HepG2 (cell line): ENCODE measurements around the gene LRSAM1. TPM values are rescaled to one million over a fixed set of nuclear protein-coding genes. Genes with fewer than 3 reads are reported as not detected.

ENCODE experiments used
- CBFB ChIP-seq: sonication (generic); formaldehyde crosslinking; IDR thresholded peaks from 2 replicates; pipeline ENCODE4 v1.4.0; 2020; ENCODE audit warnings: missing genetic modification reagents
- FOXA1 ChIP-seq, 2 experiments: fragments of 450-650 bp in 1 of 2; sonication (generic) in 1 of 2; formaldehyde crosslinking in 1 of 2; IDR thresholded peaks; 2 replicates each; pipeline versions ENCODE4 v1.4.0 to v1.6.1; 2016 to 2020; ENCODE audit warnings: missing genetic modification reagents in 1 of 2
- FOXK1 ChIP-seq: sonication (generic); formaldehyde crosslinking; IDR thresholded peaks from 2 replicates; pipeline ENCODE4 v1.4.0; 2020; ENCODE audit warnings: low read depth, missing genetic modification reagents, borderline replicate concordance
- MAX ChIP-seq: IDR thresholded peaks from 2 replicates; pipeline ENCODE4 v1.6.1; 2012; ENCODE audit warnings: inconsistent platforms
- NFE2L1 ChIP-seq: sonication (generic); formaldehyde crosslinking; IDR thresholded peaks from 2 replicates; pipeline ENCODE4 v1.4.0; 2020; ENCODE audit warnings: missing genetic modification reagents, mild to moderate bottlenecking, borderline replicate concordance
- NFIC ChIP-seq: IDR thresholded peaks from 2 replicates; pipeline ENCODE4 v1.6.1; 2012; ENCODE audit warnings: mild to moderate bottlenecking, low read length, inconsistent platforms
- NR2F6 ChIP-seq, 2 experiments: IDR thresholded peaks; 2 replicates each; pipeline ENCODE4 v1.6.1; 2016; ENCODE audit warnings: antibody characterized with exemption in 1 of 2, mild to moderate bottlenecking in 1 of 2
- PBX2 ChIP-seq: IDR thresholded peaks from 2 replicates; pipeline ENCODE4 v1.6.1; 2016; ENCODE audit warnings: control low read depth
- PCBP2 ChIP-seq: fragments of 200-400 bp; formaldehyde crosslinking; optimal IDR thresholded peaks from 2 replicates; pipeline ENCODE3; 2018; ENCODE audit warnings: low read length, low read depth; ENCODE audit not compliant: poor library complexity, severe bottlenecking
- PHF21A ChIP-seq: sonication (generic); formaldehyde crosslinking; IDR thresholded peaks from 2 replicates; pipeline ENCODE4 v1.5.0; 2020; ENCODE audit warnings: mild to moderate bottlenecking, missing genetic modification reagents
- THRA ChIP-seq: sonication (generic); formaldehyde crosslinking; IDR thresholded peaks from 2 replicates; pipeline ENCODE4 v1.4.0; 2020; ENCODE audit warnings: missing genetic modification reagents, borderline replicate concordance
- ZBTB7A ChIP-seq: sonication (generic); formaldehyde crosslinking; IDR thresholded peaks from 2 replicates; pipeline ENCODE4 v1.8.0; 2022; ENCODE audit warnings: mild to moderate bottlenecking, missing genetic modification reagents
- ZFYVE20 ChIP-seq: sonication (generic); formaldehyde crosslinking; IDR thresholded peaks from 2 replicates; pipeline ENCODE4 v1.8.0; 2023; ENCODE audit warnings: low read depth, mild to moderate bottlenecking, moderate library complexity, missing genetic modification reagents, borderline replicate concordance
- ZNF263 ChIP-seq: sonication (generic); formaldehyde crosslinking; IDR thresholded peaks from 2 replicates; pipeline ENCODE4 v1.4.0; 2020; ENCODE audit warnings: missing genetic modification reagents
- ZNF335 ChIP-seq: sonication (generic); formaldehyde crosslinking; IDR thresholded peaks from 2 replicates; pipeline ENCODE4 v1.4.0; 2020; ENCODE audit warnings: missing genetic modification reagents
- ZNF747 ChIP-seq: sonication (generic); formaldehyde crosslinking; IDR thresholded peaks from 2 replicates; pipeline ENCODE4 v1.8.1; 2023; ENCODE audit warnings: missing genetic modification reagents, mild to moderate bottlenecking, borderline replicate concordance
- ZNF768 ChIP-seq: sonication (generic); formaldehyde crosslinking; IDR thresholded peaks from 2 replicates; pipeline ENCODE4 v1.4.0; 2020; ENCODE audit warnings: missing genetic modification reagents
- polyA plus RNA-seq, 8 experiments: library from polyadenylated mRNA; depleted of rRNA in 3 of 8; stranded (reverse) in 7 of 8; unstranded in 1 of 8; fragments of >200 nt; fragmentation: Illumina TruSeq in 4 of 8; extraction: Trizol in 4 of 8; gene quantifications; 2 replicates each; pipeline versions ENCODE4 v1.2.1 to v1.2.3, GENCODE V29; 2011 to 2016; ENCODE audit warnings: low read depth in 4 of 8, missing spikeins in 1 of 8, mixed read lengths in 1 of 8; ENCODE audit not compliant: insufficient read depth in 1 of 8
- total RNA-seq, 5 experiments: library from RNA; depleted of rRNA; stranded (reverse); fragments of >200 nt; fragmentation: Illumina TruSeq; extraction: Trizol; gene quantifications; 2 replicates each; pipeline ENCODE4 v1.2.3, GENCODE V29; 2016; ENCODE audit warnings: low read depth in 1 of 5
- TF ChIP-seq, protein P1 (sequence below): sonication (generic); formaldehyde crosslinking; IDR thresholded peaks from 2 replicates; pipeline ENCODE4 v1.5.1; 2020; ENCODE audit warnings: mild to moderate bottlenecking, missing genetic modification reagents, moderate library complexity
- TF ChIP-seq, protein P2 (sequence below): sonication (generic); formaldehyde crosslinking; IDR thresholded peaks from 2 replicates; pipeline ENCODE4 v1.4.0; 2020; ENCODE audit warnings: low read depth, mild to moderate bottlenecking, missing genetic modification reagents

Gene LRSAM1
- total and polyA plus RNA-seq, 2 of the 13 experiments (the other 11 are each of a cell fraction or from before 2014, with no cell fraction given) = 8.7 to 10.2 TPM

GRCh38 chr9:127546125-127546832, 95.0 kb downstream of the LRSAM1 start (continued):
- TF ChIP-seq PBX2 (CRISPR knock-in tag) (no peak), THRA (peak; percentile 16; the same call in 1 of the 2 replicates), PHF21A (CRISPR knock-in tag) (peak; percentile 18; the same call in 1 of the 2 replicates), NR2F6 (IDR thresholded peaks at IDR 0.05) (no peak; the same call in 1 of the 2 replicates), NR2F6 (CRISPR knock-in tag; IDR thresholded peaks at IDR 0.05) (no peak), ZNF263 (CRISPR knock-in tag) (peak; percentile 69), MAX (peak; percentile 51; the same call in 1 of the 2 replicates), ZNF335 (no peak), ZNF747 (CRISPR knock-in tag) (0 out of 2 replicates have a peak, but pooled peaks have one; percentile 5), FOXK1 (CRISPR knock-in tag) (0 out of 2 replicates have a peak, but pooled peaks have one; percentile 24), ZBTB7A (no peak), FOXA1 (IDR thresholded peaks at IDR 0.05) (no peak), FOXA1 (CRISPR knock-in tag; IDR thresholded peaks at IDR 0.05) (peak; percentile 19; the same call in 1 of the 2 replicates), ZFYVE20 (no peak), PCBP2 (no peak), NFIC (no peak), CBFB (CRISPR knock-in tag) (0 out of 2 replicates have a peak, but pooled peaks have one; percentile 23), NFE2L1 (CRISPR knock-in tag) (peak; percentile 33; the same call in 1 of the 2 replicates), ZNF768 (peak; percentile 34; the same call in 1 of the 2 replicates)
- TF ChIP-seq, protein P1, sequence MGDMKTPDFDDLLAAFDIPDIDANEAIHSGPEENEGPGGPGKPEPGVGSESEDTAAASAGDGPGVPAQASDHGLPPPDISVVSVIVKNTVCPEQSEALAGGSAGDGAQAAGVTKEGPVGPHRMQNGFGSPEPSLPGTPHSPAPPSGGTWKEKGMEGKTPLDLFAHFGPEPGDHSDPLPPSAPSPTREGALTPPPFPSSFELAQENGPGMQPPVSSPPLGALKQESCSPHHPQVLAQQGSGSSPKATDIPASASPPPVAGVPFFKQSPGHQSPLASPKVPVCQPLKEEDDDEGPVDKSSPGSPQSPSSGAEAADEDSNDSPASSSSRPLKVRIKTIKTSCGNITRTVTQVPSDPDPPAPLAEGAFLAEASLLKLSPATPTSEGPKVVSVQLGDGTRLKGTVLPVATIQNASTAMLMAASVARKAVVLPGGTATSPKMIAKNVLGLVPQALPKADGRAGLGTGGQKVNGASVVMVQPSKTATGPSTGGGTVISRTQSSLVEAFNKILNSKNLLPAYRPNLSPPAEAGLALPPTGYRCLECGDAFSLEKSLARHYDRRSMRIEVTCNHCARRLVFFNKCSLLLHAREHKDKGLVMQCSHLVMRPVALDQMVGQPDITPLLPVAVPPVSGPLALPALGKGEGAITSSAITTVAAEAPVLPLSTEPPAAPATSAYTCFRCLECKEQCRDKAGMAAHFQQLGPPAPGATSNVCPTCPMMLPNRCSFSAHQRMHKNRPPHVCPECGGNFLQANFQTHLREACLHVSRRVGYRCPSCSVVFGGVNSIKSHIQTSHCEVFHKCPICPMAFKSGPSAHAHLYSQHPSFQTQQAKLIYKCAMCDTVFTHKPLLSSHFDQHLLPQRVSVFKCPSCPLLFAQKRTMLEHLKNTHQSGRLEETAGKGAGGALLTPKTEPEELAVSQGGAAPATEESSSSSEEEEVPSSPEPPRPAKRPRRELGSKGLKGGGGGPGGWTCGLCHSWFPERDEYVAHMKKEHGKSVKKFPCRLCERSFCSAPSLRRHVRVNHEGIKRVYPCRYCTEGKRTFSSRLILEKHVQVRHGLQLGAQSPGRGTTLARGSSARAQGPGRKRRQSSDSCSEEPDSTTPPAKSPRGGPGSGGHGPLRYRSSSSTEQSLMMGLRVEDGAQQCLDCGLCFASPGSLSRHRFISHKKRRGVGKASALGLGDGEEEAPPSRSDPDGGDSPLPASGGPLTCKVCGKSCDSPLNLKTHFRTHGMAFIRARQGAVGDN = peak; percentile 32; the same call in 1 of the 2 replicates
- TF ChIP-seq, protein P2, sequence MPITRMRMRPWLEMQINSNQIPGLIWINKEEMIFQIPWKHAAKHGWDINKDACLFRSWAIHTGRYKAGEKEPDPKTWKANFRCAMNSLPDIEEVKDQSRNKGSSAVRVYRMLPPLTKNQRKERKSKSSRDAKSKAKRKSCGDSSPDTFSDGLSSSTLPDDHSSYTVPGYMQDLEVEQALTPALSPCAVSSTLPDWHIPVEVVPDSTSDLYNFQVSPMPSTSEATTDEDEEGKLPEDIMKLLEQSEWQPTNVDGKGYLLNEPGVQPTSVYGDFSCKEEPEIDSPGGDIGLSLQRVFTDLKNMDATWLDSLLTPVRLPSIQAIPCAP = no peak
